C4-2B (cell line): ENCODE results near the gene BNIPL.

Source experiments
- ZFX ChIP-seq: fragments of 450-650 bp; IDR thresholded peaks from 2 replicates; pipeline ENCODE4 v1.6.1; 2017
- TF ChIP-seq, protein P1 (sequence below): fragments of 450-650 bp; conservative IDR thresholded peaks from 2 replicates; pipeline ENCODE4 v1.5.1; 2017; ENCODE audit warnings: mild to moderate bottlenecking

DNA sequence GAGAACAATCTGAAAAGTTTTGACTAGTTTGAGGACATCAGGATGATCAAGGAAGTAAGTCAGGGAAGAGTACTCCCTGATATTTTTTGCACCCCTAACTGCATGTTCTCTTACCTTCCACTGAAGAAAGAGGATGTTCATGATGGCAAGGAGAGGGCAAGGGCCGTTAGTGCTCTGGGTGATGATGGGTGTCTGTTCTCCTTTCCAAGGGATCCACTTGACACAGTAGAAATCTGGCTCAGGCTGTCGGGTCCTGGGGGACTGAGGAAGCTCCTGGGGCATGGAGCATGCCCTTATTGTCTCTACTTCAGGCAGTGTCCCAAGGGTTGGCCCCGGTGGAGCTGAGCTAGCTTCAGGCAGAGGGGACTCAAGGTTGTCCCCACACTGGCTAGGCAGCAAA, 34.3 kb upstream of the BNIPL start:
- TF ChIP-seq, protein P1, sequence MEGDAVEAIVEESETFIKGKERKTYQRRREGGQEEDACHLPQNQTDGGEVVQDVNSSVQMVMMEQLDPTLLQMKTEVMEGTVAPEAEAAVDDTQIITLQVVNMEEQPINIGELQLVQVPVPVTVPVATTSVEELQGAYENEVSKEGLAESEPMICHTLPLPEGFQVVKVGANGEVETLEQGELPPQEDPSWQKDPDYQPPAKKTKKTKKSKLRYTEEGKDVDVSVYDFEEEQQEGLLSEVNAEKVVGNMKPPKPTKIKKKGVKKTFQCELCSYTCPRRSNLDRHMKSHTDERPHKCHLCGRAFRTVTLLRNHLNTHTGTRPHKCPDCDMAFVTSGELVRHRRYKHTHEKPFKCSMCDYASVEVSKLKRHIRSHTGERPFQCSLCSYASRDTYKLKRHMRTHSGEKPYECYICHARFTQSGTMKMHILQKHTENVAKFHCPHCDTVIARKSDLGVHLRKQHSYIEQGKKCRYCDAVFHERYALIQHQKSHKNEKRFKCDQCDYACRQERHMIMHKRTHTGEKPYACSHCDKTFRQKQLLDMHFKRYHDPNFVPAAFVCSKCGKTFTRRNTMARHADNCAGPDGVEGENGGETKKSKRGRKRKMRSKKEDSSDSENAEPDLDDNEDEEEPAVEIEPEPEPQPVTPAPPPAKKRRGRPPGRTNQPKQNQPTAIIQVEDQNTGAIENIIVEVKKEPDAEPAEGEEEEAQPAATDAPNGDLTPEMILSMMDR = no peak
- TF ChIP-seq ZFX = no peak
